PC-3 (cell line): ENCODE measurements around the gene MAPK13. TPM values are rescaled to one million over a fixed set of nuclear protein-coding genes. Genes with fewer than 3 reads are reported as not detected.

ENCODE experiments used
- ATAC-seq: fragments of 200-7000 bp; cut with Tn5 transposase; 2 replicates; pipeline ENCODE4 v1.9.1; 2020; ENCODE audit warnings: mild to moderate bottlenecking, moderate library complexity
- BruUV-seq: library from RNA; stranded (reverse); fragments of 400-500 nt; replicated peaks from 2 replicates; lab custom pipeline; 2021; lab: Mats Ljungman, UMichigan
- CTCF ChIA-PET: fragments of 300-600 bp; sonication (Branson Sonifier 250); formaldehyde crosslinking; loops from one replicate; lab custom pipeline; 2022; ENCODE audit warnings: antibody characterized with exemption; lab: Charles Lee
- POLR2A ChIA-PET: fragments of 300-600 bp; sonication (Branson Sonifier 250); formaldehyde crosslinking; loops from one replicate; lab custom pipeline; 2022; ENCODE audit warnings: antibody characterized with exemption; ENCODE audit not compliant: unreplicated experiment; lab: Charles Lee
- DNase-seq: peaks from one replicate; pipeline ENCODE4 v3.0.0-alpha.2; 2015
- H2AFZ ChIP-seq: fragments of 300-600 bp; sonication (generic); 2 replicates; pipeline ENCODE4 v1.6.0; 2016; ENCODE audit warnings: antibody characterized with exemption, low read length
- H3F3A ChIP-seq: fragments of 300-600 bp; sonication (generic); one replicate; pipeline ENCODE4 v1.6.0; 2017; ENCODE audit warnings: antibody characterized with exemption, low read length, control low read depth, mild to moderate bottlenecking; ENCODE audit not compliant: unreplicated experiment
- H3K27ac ChIP-seq: fragments of 300-600 bp; sonication (generic); 2 replicates; pipeline ENCODE4 v1.5.1; 2016; ENCODE audit warnings: mild to moderate bottlenecking, low read length
- H3K27me3 ChIP-seq: fragments of 300-600 bp; sonication (generic); 2 replicates; pipeline ENCODE4 v1.6.1; 2016; ENCODE audit warnings: low read length, mixed read lengths
- H3K36me3 ChIP-seq: fragments of 300-600 bp; sonication (generic); 2 replicates; pipeline ENCODE4 v1.6.1; 2016; ENCODE audit warnings: low read depth, mixed run types, low read length, mixed read lengths
- H3K4me1 ChIP-seq: fragments of 300-600 bp; sonication (generic); 2 replicates; pipeline ENCODE4 v1.5.1; 2016; ENCODE audit warnings: low read length; ENCODE audit not compliant: insufficient read depth
- H3K4me2 ChIP-seq: fragments of 300-600 bp; sonication (generic); 2 replicates; pipeline ENCODE4 v1.6.0; 2016; ENCODE audit warnings: low read length
- H3K4me3 ChIP-seq: fragments of 300-600 bp; sonication (generic); 2 replicates; pipeline ENCODE4 v1.5.1; 2016; ENCODE audit warnings: mild to moderate bottlenecking, low read length, mixed read lengths
- H3K79me2 ChIP-seq: fragments of 300-600 bp; sonication (generic); 2 replicates; pipeline ENCODE4 v1.6.1; 2017; ENCODE audit warnings: low read length, mixed read lengths
- H3K9ac ChIP-seq: fragments of 300-600 bp; sonication (generic); 2 replicates; pipeline ENCODE4 v1.6.0; 2016; ENCODE audit warnings: mild to moderate bottlenecking, low read length
- H3K9me2 ChIP-seq: fragments of 300-600 bp; sonication (generic); replicated peaks from 2 replicates; pipeline ENCODE4 v1.6.1; 2016; ENCODE audit warnings: mixed run types, low read length, mixed read lengths
- H3K9me3 ChIP-seq: fragments of 300-600 bp; sonication (generic); 2 replicates; pipeline ENCODE4 v1.6.1; 2016; ENCODE audit warnings: low read length, mixed read lengths
- H4K20me1 ChIP-seq: fragments of 300-600 bp; sonication (generic); 2 replicates; pipeline ENCODE4 v1.6.1; 2016; ENCODE audit warnings: low read length, mixed read lengths
- EZH2 ChIP-seq: fragments of 300-600 bp; sonication (generic); IDR thresholded peaks from one replicate; pipeline ENCODE4 v1.6.1; 2017; ENCODE audit warnings: antibody characterized with exemption, mild to moderate bottlenecking, low read length; ENCODE audit not compliant: unreplicated experiment
- EZH2phosphoT487 ChIP-seq: fragments of 300-600 bp; sonication (generic); IDR thresholded peaks from 2 replicates; pipeline ENCODE4 v1.6.1; 2018; ENCODE audit warnings: mild to moderate bottlenecking, antibody characterized with exemption, low read length, borderline replicate concordance
- intact Hi-C: fragments of 100-400 bp; cut with micrococcal nuclease; formaldehyde crosslinking; loops from 2 replicates; pipeline ENCODE4 v1.9.0; 2023
- total RNA-seq: library from RNA; depleted of rRNA; stranded (reverse); fragments of >200 nt; gene quantifications from 2 replicates; pipeline ENCODE4 v1.2.3, GENCODE V29; 2014
- TF ChIP-seq, protein P1 (sequence below): fragments of 300-600 bp; sonication (generic); conservative IDR thresholded peaks from 2 replicates; pipeline ENCODE4 v1.5.1; 2017; ENCODE audit warnings: antibody characterized with exemption, low read depth, mild to moderate bottlenecking, low read length

Gene MAPK13
- total RNA-seq, 1 experiment from 2014 or later, result 41.4 TPM

DNA sequence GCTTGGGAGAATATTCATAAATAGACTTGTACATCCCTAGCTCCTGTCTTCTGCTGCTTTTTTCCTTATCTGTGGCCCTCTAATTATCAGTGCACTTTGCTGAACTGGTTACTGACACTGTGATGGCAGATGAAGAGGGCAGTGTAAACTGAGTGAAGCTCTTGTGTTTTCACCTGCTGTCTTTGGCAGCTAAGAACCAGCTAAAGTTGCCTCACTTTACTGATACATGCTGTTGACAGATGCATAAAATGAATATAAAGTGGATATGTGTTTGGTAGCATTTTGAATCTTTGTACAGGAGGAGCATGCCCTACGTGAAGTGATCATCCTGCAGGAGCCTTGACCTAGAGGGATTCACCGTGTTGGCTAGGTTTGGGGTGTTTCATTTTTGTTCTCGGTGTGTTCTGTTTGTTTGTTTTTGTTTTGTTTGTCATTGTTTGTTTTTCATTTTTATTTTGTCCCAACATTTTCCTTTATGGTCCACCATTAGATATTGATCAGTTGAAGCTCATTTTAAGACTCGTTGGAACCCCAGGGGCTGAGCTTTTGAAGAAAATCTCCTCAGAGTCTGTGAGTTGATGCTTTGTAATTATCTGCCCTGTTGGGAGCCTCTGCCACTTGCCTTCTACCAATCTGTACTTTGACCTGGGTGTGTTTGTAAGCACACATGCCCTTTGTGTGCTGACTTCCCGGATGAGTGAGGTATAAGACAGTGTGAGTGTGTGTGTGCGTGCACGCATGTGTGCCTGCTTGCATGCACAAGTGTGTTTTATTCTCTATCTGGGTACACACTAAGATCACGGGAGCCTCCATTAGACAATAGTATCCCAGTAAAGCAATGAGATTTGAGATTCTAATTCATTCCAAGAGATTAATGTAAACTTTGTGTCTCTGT, 34.6 kb upstream of the MAPK13 start:
- Histone ChIP-seq H3K27ac (no peak overlapping the region), H3K4me1 (peaks cover 8% of the 10 kb centered on the region), H3K36me3 (peaks cover 22% of the 10 kb centered on the region; the same call in 1 of the 2 replicates), H3K9ac (no peak overlapping the region), H4K20me1 (no peaks in the 10 kb centered on the region), H3K79me2 (no peaks in the 10 kb centered on the region), H3K9me2 (no peaks in the 10 kb centered on the region), H3K4me3 (no peak overlapping the region), H3K9me3 (no peaks in the 10 kb centered on the region), H2AFZ (no peak overlapping the region), H3F3A (no peaks in the 10 kb centered on the region), H3K27me3 (no peaks in the 10 kb centered on the region), H3K4me2 (no peak overlapping the region)
- no TSS peak for BruUV-seq
- intact Hi-C loops, result loop anchor here (1.0 kb wide), 1 partner anchor 68 kb away; the partner anchor contains the start of gene MAPK14
- no peak for ATAC-seq
- DNase-seq, result no peak
- CTCF ChIA-PET, result interaction anchor here (0.5 to 1.1 kb wide), 3 partner anchors 66 to 144 kb away, joined by 3 read pairs; no protein-coding TSS in a partner anchor
- POLR2A ChIA-PET, result no interaction called here
- TF ChIP-seq, protein P1, sequence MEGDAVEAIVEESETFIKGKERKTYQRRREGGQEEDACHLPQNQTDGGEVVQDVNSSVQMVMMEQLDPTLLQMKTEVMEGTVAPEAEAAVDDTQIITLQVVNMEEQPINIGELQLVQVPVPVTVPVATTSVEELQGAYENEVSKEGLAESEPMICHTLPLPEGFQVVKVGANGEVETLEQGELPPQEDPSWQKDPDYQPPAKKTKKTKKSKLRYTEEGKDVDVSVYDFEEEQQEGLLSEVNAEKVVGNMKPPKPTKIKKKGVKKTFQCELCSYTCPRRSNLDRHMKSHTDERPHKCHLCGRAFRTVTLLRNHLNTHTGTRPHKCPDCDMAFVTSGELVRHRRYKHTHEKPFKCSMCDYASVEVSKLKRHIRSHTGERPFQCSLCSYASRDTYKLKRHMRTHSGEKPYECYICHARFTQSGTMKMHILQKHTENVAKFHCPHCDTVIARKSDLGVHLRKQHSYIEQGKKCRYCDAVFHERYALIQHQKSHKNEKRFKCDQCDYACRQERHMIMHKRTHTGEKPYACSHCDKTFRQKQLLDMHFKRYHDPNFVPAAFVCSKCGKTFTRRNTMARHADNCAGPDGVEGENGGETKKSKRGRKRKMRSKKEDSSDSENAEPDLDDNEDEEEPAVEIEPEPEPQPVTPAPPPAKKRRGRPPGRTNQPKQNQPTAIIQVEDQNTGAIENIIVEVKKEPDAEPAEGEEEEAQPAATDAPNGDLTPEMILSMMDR, result no peak; the same call in 1 of the 2 replicates
- TF ChIP-seq EZH2phosphoT487 (no peak), EZH2 (no peak)

DNA sequence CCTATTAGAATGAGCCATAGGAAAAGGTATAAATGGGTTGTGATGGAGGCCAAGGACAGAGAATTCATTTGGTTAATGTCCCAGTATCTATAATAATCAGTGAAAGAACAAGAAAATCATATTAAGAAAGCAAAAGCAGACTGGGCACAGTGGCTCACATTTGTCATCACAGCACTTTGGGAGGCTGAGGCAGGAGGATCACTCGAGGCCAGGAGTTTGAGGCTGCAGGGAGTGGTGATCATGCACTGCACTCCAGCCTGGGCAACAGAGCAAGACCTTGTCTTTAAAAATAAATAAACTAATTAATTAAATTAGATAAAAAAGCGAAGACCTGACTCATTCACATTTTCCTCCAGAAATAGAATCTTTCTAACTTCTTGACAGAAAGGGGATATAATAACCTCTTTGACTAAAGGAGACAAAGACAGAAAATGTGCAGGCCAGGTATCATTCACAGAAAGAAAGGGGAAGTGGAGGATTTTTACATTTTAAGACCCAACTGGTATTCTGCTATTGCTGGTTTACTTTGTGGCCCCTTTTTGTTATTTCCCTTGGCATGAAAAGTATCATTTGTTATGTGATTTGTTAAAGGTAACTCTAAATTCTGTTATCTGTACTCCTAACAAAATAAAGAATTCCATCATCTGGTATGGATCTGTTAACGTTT, 31.9 kb upstream of the MAPK13 start:
- no peak for TF ChIP-seq EZH2phosphoT487
- TF ChIP-seq, protein P1, result no peak
- no peak for TF ChIP-seq EZH2
- H3K79me2 ChIP-seq, result no peaks in the 10 kb centered on the region
- no peak overlapping the region for H3K27ac ChIP-seq
- DNase-seq (no peak), ATAC-seq (no peak)
- H3K4me3 ChIP-seq, result no peak overlapping the region
- no peaks in the 10 kb centered on the region for H3F3A ChIP-seq
- no peaks in the 10 kb centered on the region for H4K20me1 ChIP-seq
- ChIA-PET CTCF (no interaction called here), POLR2A (no interaction called here)
- peaks cover 18% of the 10 kb centered on the region; the same call in 1 of the 2 replicates for H3K36me3 ChIP-seq
- H3K4me1 ChIP-seq, result peaks cover 8% of the 10 kb centered on the region
- no peaks in the 10 kb centered on the region for H3K9me2 ChIP-seq
- BruUV-seq, result no TSS peak
- no peak overlapping the region for H3K4me2 ChIP-seq
- H3K27me3 ChIP-seq, result no peaks in the 10 kb centered on the region
- H3K9me3 ChIP-seq, result no peaks in the 10 kb centered on the region
- intact Hi-C loops, result no loop called here
- no peak overlapping the region for H2AFZ ChIP-seq
- no peak overlapping the region for H3K9ac ChIP-seq
